Common myeloid progenitor, CD34-positive (primary cell): ENCODE measurements around the gene POLR1G.

Experiments
- CTCF ChIA-PET: fragments of 350-600 bp; sonication (Branson Sonifier 250); formaldehyde crosslinking; loops from one replicate; lab custom pipeline; 2021; ENCODE audit warnings: antibody characterized with exemption; lab: Charles Lee
- POLR2A ChIA-PET: fragments of 350-600 bp; sonication (Branson Sonifier 250); formaldehyde crosslinking; loops from one replicate; lab custom pipeline; 2021; ENCODE audit warnings: antibody characterized with exemption; lab: Charles Lee
- DNase-seq, 3 donors: peaks; one replicate each; pipeline versions ENCODE4 v3.0.0 to v3.0.0-alpha.2; 2013
- H3K27ac ChIP-seq, 2 experiments: 1 replicate in 1 of 2; 2 replicates in 1 of 2; pipeline ENCODE4 v1.7.0; 2013; ENCODE audit warnings: inconsistent platforms in 2 of 2, low read length in 2 of 2, mild to moderate bottlenecking in 2 of 2, low read depth in 1 of 2, moderate library complexity in 1 of 2; ENCODE audit not compliant: severe bottlenecking in 2 of 2, insufficient read depth in 1 of 2, poor library complexity in 1 of 2
- H3K27me3 ChIP-seq, 5 experiments: replicated peaks in 2 of 5; 1 replicate in 3 of 5; 2 replicates in 2 of 5; pipeline versions ENCODE4 v1.6.1 to v1.7.0; 2013; ENCODE audit warnings: low read length in 4 of 5, mild to moderate bottlenecking in 2 of 5, moderate library complexity in 2 of 5, inconsistent platforms in 1 of 5; ENCODE audit not compliant: insufficient read depth in 5 of 5, control insufficient read depth in 4 of 5
- H3K36me3 ChIP-seq, 4 experiments: 1 replicate in 2 of 4; 2 replicates in 2 of 4; pipeline versions ENCODE4 v1.6.1 to v1.7.0; 2013; ENCODE audit warnings: low read length in 3 of 4, control low read depth in 1 of 4, mild to moderate bottlenecking in 1 of 4; ENCODE audit not compliant: control insufficient read depth in 4 of 4, insufficient read depth in 4 of 4
- H3K4me1 ChIP-seq, 4 experiments: 1 replicate in 3 of 4; 2 replicates in 1 of 4; pipeline versions ENCODE4 v1.6.1 to v1.7.1; 2013; ENCODE audit warnings: low read length in 3 of 4, mild to moderate bottlenecking in 3 of 4, control low read depth in 1 of 4, inconsistent platforms in 1 of 4, moderate library complexity in 1 of 4; ENCODE audit not compliant: control insufficient read depth in 4 of 4, insufficient read depth in 4 of 4; ENCODE audit errors: control extremely low read depth in 1 of 4
- H3K4me3 ChIP-seq, 7 experiments: 1 replicate in 4 of 7; 2 replicates in 3 of 7; pipeline versions ENCODE4 v1.5.1 to v1.7.0; 2013; ENCODE audit warnings: mild to moderate bottlenecking in 7 of 7, low read length in 6 of 7, moderate library complexity in 6 of 7, inconsistent platforms in 2 of 7, low read depth in 2 of 7, control low read depth in 1 of 7; ENCODE audit not compliant: insufficient read depth in 4 of 7, control insufficient read depth in 1 of 7; ENCODE audit errors: extremely low read depth in 1 of 7
- H3K9me3 ChIP-seq, 5 experiments: 1 replicate in 4 of 5; 2 replicates in 1 of 5; pipeline versions ENCODE4 v1.6.1 to v1.7.1; 2013; ENCODE audit warnings: low read length in 4 of 5, mild to moderate bottlenecking in 2 of 5, inconsistent platforms in 1 of 5, low read depth in 1 of 5, moderate library complexity in 1 of 5; ENCODE audit not compliant: control insufficient read depth in 4 of 5, insufficient read depth in 2 of 5; ENCODE audit errors: control extremely low read depth in 1 of 5
- WGBS: methylation state at CpG from one replicate; pipeline ENCODE4 v1.1.5; 2013; ENCODE audit not compliant: insufficient coverage; 5-methylcytosine and 5-hydroxymethylcytosine counted together

The POLR1G gene

GRCh38 chr19:45420356-45420755, 13.9 kb downstream of the POLR1G start:
- peaks cover 5 to 33% (median 30%) of the 10 kb centered on the region in 4 experiments for H3K36me3 ChIP-seq
- ChIA-PET CTCF (interaction anchor here (1.5 to 1.9 kb wide), 3 partner anchors 18 to 58 kb away, joined by 4 to 7 read pairs (median 4); no protein-coding TSS in a partner anchor), POLR2A (interaction anchor here (0.6 kb wide), 1 partner anchor 125 kb away, joined by 4 read pairs; no protein-coding TSS in a partner anchor)
- no peaks in the 10 kb centered on the region for H3K9me3 ChIP-seq
- no peak overlapping the region for H3K4me3 ChIP-seq
- 97% methylated on average over 8 of the region's 10 CpGs for WGBS
- no peaks in the 10 kb centered on the region for H3K27me3 ChIP-seq
- H3K4me1 ChIP-seq: peaks cover 6 to 69% (median 49%) of the 10 kb centered on the region in 4 experiments
- no peak for DNase-seq
- H3K27ac ChIP-seq: peak overlapping the region in 1 of 2 experiments; percentile 58

DNA sequence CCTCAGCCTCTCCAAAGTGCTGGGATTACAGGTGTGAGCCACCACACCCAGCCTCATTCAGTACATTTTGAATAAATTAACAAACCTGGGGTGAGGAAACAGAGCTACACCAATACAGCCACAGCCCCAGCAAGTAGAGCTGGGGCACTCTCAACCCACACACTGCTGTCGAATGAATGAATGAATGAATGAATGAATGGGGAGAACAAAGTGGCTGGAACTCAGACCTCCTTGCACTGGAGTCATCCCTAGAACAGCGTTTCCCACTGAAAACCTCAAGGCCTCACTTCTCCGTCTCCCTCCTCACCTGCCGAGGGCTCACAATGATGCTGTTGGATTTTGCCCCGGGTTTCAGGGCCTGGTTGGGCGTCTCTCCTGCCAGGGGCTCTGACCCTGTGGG, 14.4 kb downstream of the POLR1G start:
- Histone ChIP-seq H3K27ac (peak overlapping the region in 1 of 2 experiments; percentile 58), H3K36me3 (peaks cover 5 to 29% (median 28%) of the 10 kb centered on the region in 4 experiments), H3K27me3 (no peaks in the 10 kb centered on the region), H3K4me3 (no peak overlapping the region), H3K9me3 (no peaks in the 10 kb centered on the region), H3K4me1 (peaks cover 6 to 70% (median 49%) of the 10 kb centered on the region in 4 experiments)
- ChIA-PET POLR2A (interaction anchor here (0.6 kb wide), 1 partner anchor 125 kb away, joined by 4 read pairs; no protein-coding TSS in a partner anchor), CTCF (interaction anchor here (1.3 to 1.6 kb wide), 4 partner anchors 18 to 65 kb away, joined by 4 to 7 read pairs (median 4); no protein-coding TSS in a partner anchor)
- 88% methylated on average over 5 of the region's 6 CpGs for whole genome bisulfite sequencing
- DNase-seq: no peak

DNA sequence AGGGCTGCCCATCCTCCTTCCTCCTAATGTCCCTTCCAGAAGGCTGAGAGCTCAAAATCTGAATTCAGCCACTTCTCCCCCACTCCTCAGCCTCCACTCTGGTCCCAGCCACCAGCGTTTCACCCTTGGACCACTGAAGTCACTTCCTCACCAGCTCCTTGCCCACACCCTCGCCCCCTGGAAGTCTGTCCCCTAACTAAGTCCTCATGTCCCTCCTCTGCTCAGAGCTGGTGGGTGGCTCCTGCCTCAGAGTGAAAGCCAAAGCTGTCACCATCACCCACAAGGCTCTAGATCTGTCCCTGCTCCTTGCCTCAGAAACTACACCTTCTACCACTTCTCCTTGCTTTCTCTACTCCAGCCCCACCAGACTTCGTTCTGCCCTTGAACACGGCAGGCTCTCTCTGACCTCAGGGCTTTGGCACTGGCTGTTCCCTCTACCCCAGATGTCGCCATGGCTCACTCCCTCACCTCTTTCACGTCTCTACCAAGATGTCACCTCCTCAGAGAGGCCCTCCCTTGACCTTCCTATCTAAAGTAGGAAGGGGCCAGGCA, 15.6 kb downstream of the POLR1G start:
- Histone ChIP-seq H3K36me3 (peaks cover 5 to 24% (median 19%) of the 10 kb centered on the region in 4 experiments), H3K9me3 (no peaks in the 10 kb centered on the region), H3K27ac (no peak overlapping the region), H3K27me3 (no peaks in the 10 kb centered on the region), H3K4me3 (no peak overlapping the region), H3K4me1 (peaks cover 6 to 69% (median 49%) of the 10 kb centered on the region in 4 experiments)
- ChIA-PET CTCF (interaction anchor here (1.1 to 1.6 kb wide), 5 partner anchors 17 to 64 kb away, joined by 3 to 7 read pairs (median 4); partner anchors contain the start of gene PPP1R13L), POLR2A (no interaction called here)
- no peak for DNase-seq
- 93% methylated on average over 5 of the region's 6 CpGs for WGBS

- H3K9me3 ChIP-seq: no peaks in the 10 kb centered on the region
- peak overlapping the region; percentile 71 to 85 (median 75) for H3K4me3 ChIP-seq
- peaks cover 5 to 16% (median 12%) of the 10 kb centered on the region in 4 experiments for H3K36me3 ChIP-seq
- peak in 1 of 3 donors; percentile 74 for DNase-seq
- POLR2A ChIA-PET: no interaction called here
- 23% methylated on average over 20 of the region's 20 CpGs for WGBS
- H3K4me1 ChIP-seq: peaks cover 6 to 69% (median 51%) of the 10 kb centered on the region in 4 experiments
- peak overlapping the region in 1 of 2 experiments; percentile 88 for H3K27ac ChIP-seq
- CTCF ChIA-PET: interaction anchor here (1.4 kb wide), 1 partner anchor 57 kb away, joined by 3 read pairs; no protein-coding TSS in a partner anchor
- H3K27me3 ChIP-seq: no peaks in the 10 kb centered on the region
Observed at GRCh38 chr19:45423033-45423588, 16.7 kb downstream of the POLR1G start.

- Histone ChIP-seq H3K9me3 (no peaks in the 10 kb centered on the region), H3K4me3 (peak within 1 kb of the TSS; percentile 71 to 85 (median 75)), H3K27ac (peak within 1 kb of the TSS; percentile 46 to 88), H3K4me1 (peaks cover 5 to 69% (median 54%) of the 10 kb centered on the region in 4 experiments), H3K36me3 (peaks cover 5 to 16% (median 12%) of the 10 kb centered on the region in 4 experiments), H3K27me3 (peaks cover 0 to 4% (median 0%) of the 10 kb centered on the region in 5 experiments)
- 0% methylated on average over 32 of the region's 37 CpGs for WGBS
- DNase-seq: peak; percentile 75 to 81 (median 77)
- POLR2A ChIA-PET: interaction anchor here (1.0 kb wide), 1 partner anchor 51 kb away, joined by 3 read pairs; no protein-coding TSS in a partner anchor
- CTCF ChIA-PET: interaction anchor here (1.4 to 2.0 kb wide), 4 partner anchors 21 to 268 kb away, joined by 3 to 10 read pairs (median 5); partner anchors contain the start of genes QPCTL and SNRPD2
Observed at GRCh38 chr19:45423589-45424190, 17.2 kb downstream of the POLR1G start, which contains the start of gene ERCC1. TSS of gene ERCC1 (minus strand) at chr19:45423917. CDS start at chr19:45423374, 543 bp downstream.

DNA sequence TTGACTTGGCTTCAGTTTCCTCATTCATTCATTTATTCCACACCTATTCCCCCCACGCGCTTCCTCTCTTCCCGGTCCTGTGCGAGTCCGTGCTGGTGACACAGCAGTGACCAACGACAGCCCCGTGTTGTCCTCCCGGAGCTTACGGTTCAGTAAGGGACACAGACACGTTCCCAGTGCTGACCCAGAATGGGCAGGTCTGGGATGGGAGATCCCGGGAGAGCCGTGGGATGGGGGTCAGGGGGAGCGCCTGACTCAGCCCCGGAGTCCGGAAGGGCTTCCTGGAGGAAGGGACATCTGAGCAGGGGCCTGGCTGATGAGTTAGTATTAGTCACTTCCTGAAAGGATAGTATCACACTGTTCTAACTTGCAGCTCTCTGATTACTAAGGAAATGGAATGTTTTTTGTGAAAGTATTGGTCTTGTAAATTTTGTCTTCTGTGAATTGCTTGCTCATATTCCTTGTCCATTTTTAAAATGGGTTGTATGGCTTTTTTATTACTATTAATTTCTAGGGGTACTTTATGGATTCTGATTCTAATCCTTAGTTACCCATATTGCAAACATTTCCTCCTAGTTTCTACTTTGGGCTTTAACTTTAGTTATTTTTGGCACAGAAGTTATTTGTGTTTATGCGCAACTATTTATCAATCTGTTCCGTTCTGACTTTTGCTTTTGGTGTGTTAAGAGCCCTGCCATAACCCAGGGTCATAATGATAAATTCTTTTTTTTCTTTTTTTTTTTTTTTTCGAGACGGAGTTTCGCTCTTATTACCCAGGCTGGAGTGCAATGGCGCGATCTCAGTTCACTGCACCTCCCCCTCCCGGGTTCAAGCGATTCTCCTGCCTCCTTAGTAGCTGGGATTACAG, 18.0 kb downstream of the POLR1G start:
- H3K9me3 ChIP-seq: no peaks in the 10 kb centered on the region
- peaks cover 0 to 4% (median 0%) of the 10 kb centered on the region in 5 experiments for H3K27me3 ChIP-seq
- H3K36me3 ChIP-seq: peaks cover 5 to 13% (median 11%) of the 10 kb centered on the region in 4 experiments
- CTCF ChIA-PET: interaction anchor here (0.6 to 2.0 kb wide), 6 partner anchors 17 to 268 kb away, joined by 3 to 10 read pairs (median 4); partner anchors contain the start of genes QPCTL and SNRPD2
- H3K27ac ChIP-seq: peak overlapping the region; percentile 46 to 88
- peak overlapping the region in 6 of 7 experiments; percentile 71 to 85 (median 74) for H3K4me3 ChIP-seq
- H3K4me1 ChIP-seq: peaks cover 0 to 65% (median 49%) of the 10 kb centered on the region in 4 experiments
- POLR2A ChIA-PET: interaction anchor here (1.0 kb wide), 1 partner anchor 50 kb away, joined by 3 read pairs; no protein-coding TSS in a partner anchor
- WGBS: 9% methylated on average over 15 of the region's 24 CpGs
- peak in 2 of 3 donors; percentile 62 to 72 for DNase-seq
